Measurements from ENCODE around the gene HES3. TPM values are rescaled to one million over a fixed set of nuclear protein-coding genes. Genes with fewer than 3 reads are reported as not detected.

Gene HES3
- total RNA-seq, 1 donor from 2014 or later: not detected

DNA sequence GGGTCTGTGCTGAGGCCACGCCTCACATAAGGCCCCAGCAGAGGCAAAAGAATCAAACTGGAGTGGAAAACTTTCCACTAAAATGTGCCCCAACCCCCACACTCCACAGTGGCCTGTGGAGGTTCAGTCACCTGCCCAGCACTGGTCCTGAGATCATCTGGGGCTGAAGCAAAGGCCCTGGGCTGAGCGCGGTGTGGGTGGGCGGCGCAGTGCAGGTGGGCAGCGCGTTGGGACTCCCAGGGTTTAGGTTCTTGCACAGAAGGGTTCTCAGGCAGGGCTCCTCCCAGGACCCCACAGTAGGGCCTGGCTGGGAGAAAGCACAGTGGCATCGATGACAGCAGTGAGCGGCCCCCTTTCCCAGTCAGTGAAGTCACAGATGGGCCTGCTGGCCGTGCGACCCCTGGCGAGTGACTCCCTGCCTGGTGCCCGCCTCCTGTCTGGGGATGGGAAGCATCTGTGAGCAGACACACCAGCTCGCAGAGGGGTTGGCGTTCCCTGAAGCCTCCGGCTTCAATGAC lies 30.7 kb downstream of the HES3 start:
- no peak for DNase-seq (ENCODE audit: low spot score)
- Mint-ChIP-seq H3K9me3 (no peaks in the 10 kb centered on the region), H3K4me3 (no peak overlapping the region), H3K36me3 (ENCODE audit: low read depth) (no peaks in the 10 kb centered on the region), H3K27me3 (ENCODE audit: insufficient read depth) (no peaks in the 10 kb centered on the region), H3K27ac (no peak overlapping the region), H3K4me1 (ENCODE audit: low read depth) (no peaks in the 10 kb centered on the region)
- intact Hi-C loops (cut with micrococcal nuclease): no loop called here

DNA sequence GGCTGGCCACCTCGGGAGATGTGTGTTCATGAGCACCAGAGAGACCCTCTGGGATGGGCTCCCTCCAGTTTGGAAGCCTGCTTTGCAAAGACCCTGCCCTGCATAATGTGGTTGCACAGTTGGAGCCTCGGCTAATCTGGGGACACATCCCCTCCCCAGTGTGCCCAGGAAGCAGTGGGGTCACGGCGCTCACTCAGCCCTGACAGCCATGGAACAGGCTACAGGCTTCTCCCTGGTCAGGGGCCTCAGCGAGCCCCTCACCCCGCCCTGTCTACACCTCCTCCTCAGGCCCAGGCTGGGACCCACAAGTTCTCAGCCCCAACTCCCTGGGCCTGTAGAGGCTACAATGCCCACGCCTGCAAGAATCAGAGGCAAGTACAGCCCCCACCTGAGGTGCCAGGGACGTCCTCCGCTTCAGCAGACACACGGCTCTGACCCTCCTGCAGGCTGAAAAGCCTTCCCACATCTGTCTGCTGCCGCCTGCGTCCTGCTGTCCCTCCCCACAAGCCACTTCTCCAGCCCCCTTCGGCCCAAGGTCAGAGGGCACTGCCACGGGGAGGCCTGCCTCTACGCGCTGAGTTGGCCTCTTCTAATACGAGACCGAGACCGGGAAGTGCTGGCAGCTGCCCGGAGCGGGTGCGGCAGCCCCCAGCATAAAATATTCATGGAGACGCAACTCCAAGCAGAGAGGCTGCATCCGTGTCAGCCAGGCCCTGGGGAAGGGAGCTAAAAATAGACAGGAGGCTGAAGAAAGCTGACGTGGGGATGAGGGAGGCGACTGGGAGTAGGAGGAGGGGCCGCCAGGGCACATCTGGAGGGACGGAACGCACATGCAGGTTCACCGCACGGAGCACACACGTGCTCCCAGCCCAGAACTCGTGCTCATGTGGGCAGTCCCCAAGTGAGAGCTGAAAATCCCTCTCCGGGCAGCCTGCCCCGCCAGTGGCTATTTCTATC lies 32.1 kb downstream of the HES3 start:
- H3K9me3 Mint-ChIP-seq: no peaks in the 10 kb centered on the region
- intact Hi-C loops (cut with micrococcal nuclease): no loop called here
- no peak overlapping the region for H3K27ac Mint-ChIP-seq
- no peaks in the 10 kb centered on the region for H3K27me3 Mint-ChIP-seq (ENCODE audit: insufficient read depth)
- no peaks in the 10 kb centered on the region for H3K4me1 Mint-ChIP-seq (ENCODE audit: low read depth)
- H3K4me3 Mint-ChIP-seq: no peak overlapping the region
- DNase-seq (ENCODE audit: low spot score): no peak
- no peaks in the 10 kb centered on the region for H3K36me3 Mint-ChIP-seq (ENCODE audit: low read depth)

DNA sequence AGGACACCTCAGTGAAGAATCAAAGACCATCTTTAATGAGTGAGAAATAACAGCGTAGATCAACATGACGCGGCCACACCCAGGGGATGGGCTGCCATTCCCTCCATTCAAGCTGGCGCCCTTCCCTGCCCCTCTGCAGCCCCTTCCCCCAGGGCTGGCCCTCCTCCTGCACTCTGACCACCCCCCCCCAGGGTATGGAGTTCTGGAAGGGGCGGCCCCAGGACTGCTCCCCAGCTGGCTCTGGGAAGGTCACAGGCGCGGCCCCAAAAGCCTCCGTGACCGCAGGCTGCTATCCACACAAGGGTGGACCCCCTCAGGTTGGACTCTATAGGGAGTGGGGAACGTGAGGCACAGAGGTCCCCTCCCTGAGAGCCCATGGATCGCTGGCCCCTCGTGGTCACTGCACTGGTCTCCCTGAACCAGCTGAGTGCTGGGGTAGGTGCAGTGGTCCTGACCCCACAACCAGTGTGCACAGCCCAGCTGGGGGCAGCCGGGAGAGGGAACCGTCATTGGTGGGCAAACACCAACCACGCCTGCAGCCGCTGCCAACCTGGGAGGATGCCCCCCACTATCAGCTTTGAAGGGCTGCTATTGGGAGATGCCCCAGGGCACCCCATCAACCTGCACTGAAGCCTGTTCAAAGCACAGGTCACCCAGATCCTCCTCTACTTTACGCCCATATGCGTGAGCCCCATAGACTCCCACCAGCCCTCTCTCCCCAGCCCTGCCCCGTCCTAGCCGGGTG lies 33.0 kb downstream of the HES3 start:
- Mint-ChIP-seq H3K9me3 (no peaks in the 10 kb centered on the region), H3K4me1 (ENCODE audit: low read depth) (no peaks in the 10 kb centered on the region), H3K27me3 (ENCODE audit: insufficient read depth) (no peaks in the 10 kb centered on the region), H3K27ac (no peak overlapping the region), H3K36me3 (ENCODE audit: low read depth) (no peaks in the 10 kb centered on the region), H3K4me3 (no peak overlapping the region)
- DNase-seq (ENCODE audit: low spot score): no peak
- intact Hi-C loops (cut with micrococcal nuclease): no loop called here

GRCh38 chr1:6278263-6278662 lies 34.3 kb downstream of the HES3 start:
- Mint-ChIP-seq H3K4me1 (ENCODE audit: low read depth) (no peaks in the 10 kb centered on the region), H3K9me3 (no peaks in the 10 kb centered on the region), H3K27me3 (ENCODE audit: insufficient read depth) (no peaks in the 10 kb centered on the region), H3K27ac (no peak overlapping the region), H3K36me3 (ENCODE audit: low read depth) (no peaks in the 10 kb centered on the region), H3K4me3 (no peak overlapping the region)
- intact Hi-C loops (cut with micrococcal nuclease): no loop called here
- no peak for DNase-seq (ENCODE audit: low spot score)

DNA sequence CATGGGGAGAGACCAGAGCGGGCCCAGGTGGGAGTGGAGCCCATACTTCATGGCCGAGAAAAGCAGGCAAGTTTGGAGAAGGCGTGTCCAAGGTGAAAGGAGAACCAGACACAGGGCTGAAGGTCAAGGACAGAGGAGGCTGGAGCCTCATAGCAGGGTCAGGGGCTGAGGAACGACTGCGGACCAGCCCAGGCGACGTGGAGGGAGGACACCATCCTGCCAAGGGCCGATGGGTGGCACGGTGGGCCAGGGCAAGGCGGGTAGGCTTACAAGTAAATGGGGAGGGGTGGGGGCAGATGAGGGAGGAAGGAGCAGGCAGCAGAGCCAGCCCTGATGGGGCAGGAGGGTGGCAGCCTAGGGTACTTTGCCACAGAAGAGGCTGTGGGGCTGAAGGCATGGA lies 35.1 kb downstream of the HES3 start:
- no peak for DNase-seq (ENCODE audit: low spot score)
- Mint-ChIP-seq H3K9me3 (no peaks in the 10 kb centered on the region), H3K4me1 (ENCODE audit: low read depth) (no peaks in the 10 kb centered on the region), H3K4me3 (no peak overlapping the region), H3K27me3 (ENCODE audit: insufficient read depth) (no peaks in the 10 kb centered on the region), H3K36me3 (ENCODE audit: low read depth) (no peaks in the 10 kb centered on the region), H3K27ac (no peak overlapping the region)
- intact Hi-C loops (cut with micrococcal nuclease): no loop called here

- Mint-ChIP-seq H3K4me3 (no peak overlapping the region), H3K4me1 (ENCODE audit: low read depth) (no peaks in the 10 kb centered on the region), H3K9me3 (no peaks in the 10 kb centered on the region), H3K36me3 (ENCODE audit: low read depth) (no peaks in the 10 kb centered on the region), H3K27ac (no peak overlapping the region), H3K27me3 (ENCODE audit: insufficient read depth) (no peaks in the 10 kb centered on the region)
- DNase-seq (ENCODE audit: low spot score): no peak
- intact Hi-C loops (cut with micrococcal nuclease): no loop called here
Observed at GRCh38 chr1:6279613-6280383, 35.8 kb downstream of the HES3 start.

DNA sequence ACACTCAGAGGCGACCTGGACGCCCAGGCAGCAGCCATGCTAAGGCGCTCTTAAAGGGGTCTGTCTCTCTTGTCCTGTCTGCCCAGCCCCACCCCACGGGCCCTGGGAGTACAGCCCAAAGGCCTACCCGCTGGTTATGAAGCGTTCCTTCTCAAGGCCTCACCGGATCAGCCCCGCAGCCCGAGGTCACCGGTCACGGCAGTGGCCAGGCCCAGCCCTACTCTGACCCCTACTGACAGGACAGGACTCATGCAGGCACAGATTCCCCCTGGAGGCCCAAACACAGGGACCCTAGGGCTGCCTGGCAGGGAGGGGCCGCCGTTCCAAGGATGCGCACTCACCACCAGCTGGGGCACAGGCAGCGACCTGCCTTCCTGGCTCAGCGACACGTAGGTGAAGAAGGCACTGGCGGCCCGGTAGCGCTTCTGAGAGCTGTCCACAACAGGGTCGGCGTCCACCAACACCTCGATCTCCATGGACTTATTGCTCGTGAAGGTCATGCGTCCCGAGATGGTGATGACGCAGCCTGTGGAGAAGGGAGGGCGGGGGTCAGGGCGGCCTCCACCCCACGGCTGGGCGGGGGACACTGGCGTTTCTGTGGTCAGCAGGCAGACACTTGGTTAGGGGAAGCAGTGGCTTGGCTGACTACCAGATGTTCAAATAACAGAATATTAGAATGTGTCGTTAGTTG lies 36.9 kb downstream of the HES3 start:
- no peaks in the 10 kb centered on the region for H3K27me3 Mint-ChIP-seq (ENCODE audit: insufficient read depth)
- H3K9me3 Mint-ChIP-seq: no peaks in the 10 kb centered on the region
- no peak overlapping the region for H3K4me3 Mint-ChIP-seq
- no peaks in the 10 kb centered on the region for H3K36me3 Mint-ChIP-seq (ENCODE audit: low read depth)
- H3K4me1 Mint-ChIP-seq (ENCODE audit: low read depth): no peaks in the 10 kb centered on the region
- intact Hi-C loops (cut with micrococcal nuclease): no loop called here
- DNase-seq (ENCODE audit: low spot score): no peak
- H3K27ac Mint-ChIP-seq: no peak overlapping the region

GRCh38 chr1:6281511-6282402 lies 37.8 kb downstream of the HES3 start:
- no peaks in the 10 kb centered on the region for H3K36me3 Mint-ChIP-seq (ENCODE audit: low read depth)
- no peaks in the 10 kb centered on the region for H3K4me1 Mint-ChIP-seq (ENCODE audit: low read depth)
- intact Hi-C loops (cut with micrococcal nuclease): no loop called here
- H3K27ac Mint-ChIP-seq: no peak overlapping the region
- no peaks in the 10 kb centered on the region for H3K9me3 Mint-ChIP-seq
- no peak for DNase-seq (ENCODE audit: low spot score)
- H3K4me3 Mint-ChIP-seq: no peak overlapping the region
- H3K27me3 Mint-ChIP-seq (ENCODE audit: insufficient read depth): no peaks in the 10 kb centered on the region

GRCh38 chr1:6282577-6283270 lies 38.7 kb downstream of the HES3 start:
- intact Hi-C loops (cut with micrococcal nuclease): no loop called here
- no peak overlapping the region for H3K4me3 Mint-ChIP-seq
- no peaks in the 10 kb centered on the region for H3K27me3 Mint-ChIP-seq (ENCODE audit: insufficient read depth)
- H3K9me3 Mint-ChIP-seq: no peaks in the 10 kb centered on the region
- H3K4me1 Mint-ChIP-seq (ENCODE audit: low read depth): no peaks in the 10 kb centered on the region
- H3K36me3 Mint-ChIP-seq (ENCODE audit: low read depth): no peaks in the 10 kb centered on the region
- H3K27ac Mint-ChIP-seq: no peak overlapping the region
- no peak for DNase-seq (ENCODE audit: low spot score)

- no peaks in the 10 kb centered on the region for H3K4me1 Mint-ChIP-seq (ENCODE audit: low read depth)
- no peaks in the 10 kb centered on the region for H3K36me3 Mint-ChIP-seq (ENCODE audit: low read depth)
- H3K27ac Mint-ChIP-seq: no peak overlapping the region
- H3K4me3 Mint-ChIP-seq: no peak overlapping the region
- intact Hi-C loops (cut with micrococcal nuclease): no loop called here
- H3K9me3 Mint-ChIP-seq: no peaks in the 10 kb centered on the region
- DNase-seq (ENCODE audit: low spot score): no peak
- no peaks in the 10 kb centered on the region for H3K27me3 Mint-ChIP-seq (ENCODE audit: insufficient read depth)
Observed at GRCh38 chr1:6285336-6285735, 41.4 kb downstream of the HES3 start.

DNA sequence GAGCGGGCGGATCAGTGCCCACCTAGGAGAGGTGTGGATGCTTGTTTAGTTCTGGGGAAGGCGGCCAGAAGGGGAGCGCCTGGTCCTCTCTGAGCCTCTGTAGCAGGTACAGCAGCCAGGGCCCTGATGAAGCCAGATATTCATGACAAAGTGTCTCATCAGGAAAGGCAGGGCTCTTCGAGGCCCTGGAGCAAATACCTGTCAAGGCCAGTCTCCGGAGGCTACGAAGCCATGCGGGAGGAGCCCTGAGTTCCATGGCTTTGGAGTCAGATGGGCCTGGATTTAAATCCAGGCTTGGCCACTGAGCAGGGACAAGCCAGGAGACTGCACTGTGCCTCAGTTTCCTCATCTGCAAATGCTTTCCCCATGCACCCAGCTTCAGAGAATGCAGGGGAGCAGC lies 42.3 kb downstream of the HES3 start:
- H3K27ac Mint-ChIP-seq: no peak overlapping the region
- H3K4me3 Mint-ChIP-seq: no peak overlapping the region
- intact Hi-C loops (cut with micrococcal nuclease): no loop called here
- DNase-seq (ENCODE audit: low spot score): no peak
- no peaks in the 10 kb centered on the region for H3K36me3 Mint-ChIP-seq (ENCODE audit: low read depth)
- no peaks in the 10 kb centered on the region for H3K27me3 Mint-ChIP-seq (ENCODE audit: insufficient read depth)
- no peaks in the 10 kb centered on the region for H3K9me3 Mint-ChIP-seq
- no peaks in the 10 kb centered on the region for H3K4me1 Mint-ChIP-seq (ENCODE audit: low read depth)

All from activated T-helper 1 cell treated with anti-CD3 and anti-CD28 coated beads, Interleukin-12 subunit alpha, Interleukin-12 subunit beta, Interleukin-2, Interleukin-4 antibody, amounts not matched to agents 30 ng/mL and 10 ng/mL and 1 ng/mL, durations not matched to agents 14 hours and 24 hours and 36 hours (primary cell).